ENCODE data around the gene GMCL2.

GRCh38 chr5:178204935-178205748 is 18.0 kb upstream of the GMCL2 start:
- TF ChIP-seq, protein P1, sequence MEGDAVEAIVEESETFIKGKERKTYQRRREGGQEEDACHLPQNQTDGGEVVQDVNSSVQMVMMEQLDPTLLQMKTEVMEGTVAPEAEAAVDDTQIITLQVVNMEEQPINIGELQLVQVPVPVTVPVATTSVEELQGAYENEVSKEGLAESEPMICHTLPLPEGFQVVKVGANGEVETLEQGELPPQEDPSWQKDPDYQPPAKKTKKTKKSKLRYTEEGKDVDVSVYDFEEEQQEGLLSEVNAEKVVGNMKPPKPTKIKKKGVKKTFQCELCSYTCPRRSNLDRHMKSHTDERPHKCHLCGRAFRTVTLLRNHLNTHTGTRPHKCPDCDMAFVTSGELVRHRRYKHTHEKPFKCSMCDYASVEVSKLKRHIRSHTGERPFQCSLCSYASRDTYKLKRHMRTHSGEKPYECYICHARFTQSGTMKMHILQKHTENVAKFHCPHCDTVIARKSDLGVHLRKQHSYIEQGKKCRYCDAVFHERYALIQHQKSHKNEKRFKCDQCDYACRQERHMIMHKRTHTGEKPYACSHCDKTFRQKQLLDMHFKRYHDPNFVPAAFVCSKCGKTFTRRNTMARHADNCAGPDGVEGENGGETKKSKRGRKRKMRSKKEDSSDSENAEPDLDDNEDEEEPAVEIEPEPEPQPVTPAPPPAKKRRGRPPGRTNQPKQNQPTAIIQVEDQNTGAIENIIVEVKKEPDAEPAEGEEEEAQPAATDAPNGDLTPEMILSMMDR (IDR thresholded peaks at IDR 0.05), result no peak
- peak in 2 of 3 donors; percentile 23 to 28 for TF ChIP-seq POLR2A (IDR thresholded peaks at IDR 0.05)
